HepG2 (cell line): ENCODE results near the gene KDM1B. TPM values are rescaled to one million over a fixed set of nuclear protein-coding genes. Genes with fewer than 3 reads are reported as not detected.
A peak's percentile ranks its signal among the peaks of the same experiment; 100 is the strongest.

Experiments
- BHLHE40 ChIP-seq: IDR thresholded peaks from 2 replicates; pipeline ENCODE4 v1.6.1; 2011; ENCODE audit warnings: low read length, improper control_type of control experiment
- MED8 ChIP-seq: sonication (generic); formaldehyde crosslinking; IDR thresholded peaks from 2 replicates; pipeline ENCODE4 v1.8.1; 2023; ENCODE audit warnings: mild to moderate bottlenecking, missing genetic modification reagents; ENCODE audit not compliant: insufficient replicate concordance
- SP4 ChIP-seq: sonication (generic); formaldehyde crosslinking; IDR thresholded peaks from 2 replicates; pipeline ENCODE4 v1.8.1; 2023; ENCODE audit warnings: mild to moderate bottlenecking, missing genetic modification reagents
- UBTF ChIP-seq: sonication (generic); formaldehyde crosslinking; IDR thresholded peaks from 2 replicates; pipeline ENCODE4 v1.4.0; 2020; ENCODE audit warnings: mild to moderate bottlenecking, missing genetic modification reagents
- YEATS2 ChIP-seq: sonication (generic); formaldehyde crosslinking; IDR thresholded peaks from 2 replicates; pipeline ENCODE4 v1.4.0; 2020; ENCODE audit warnings: missing genetic modification reagents, borderline replicate concordance
- ZFY ChIP-seq: sonication (generic); formaldehyde crosslinking; IDR thresholded peaks from 2 replicates; pipeline ENCODE4 v1.4.0; 2020; ENCODE audit warnings: missing genetic modification reagents
- ZNF687 ChIP-seq: sonication (generic); formaldehyde crosslinking; IDR thresholded peaks from 2 replicates; pipeline ENCODE4 v1.5.1; 2020; ENCODE audit warnings: mild to moderate bottlenecking, missing genetic modification reagents, moderate library complexity
- ZNF709 ChIP-seq: sonication (generic); formaldehyde crosslinking; IDR thresholded peaks from 2 replicates; pipeline ENCODE4 v1.5.0; 2020; ENCODE audit warnings: mild to moderate bottlenecking, missing genetic modification reagents
- ZNF766 ChIP-seq: sonication (generic); formaldehyde crosslinking; IDR thresholded peaks from 2 replicates; pipeline ENCODE4 v1.5.0; 2020; ENCODE audit warnings: missing genetic modification reagents, borderline replicate concordance
- polyA plus RNA-seq, 8 experiments: library from polyadenylated mRNA; depleted of rRNA in 3 of 8; stranded (reverse) in 7 of 8; unstranded in 1 of 8; fragments of >200 nt; fragmentation: Illumina TruSeq in 4 of 8; extraction: Trizol in 4 of 8; gene quantifications; 2 replicates each; pipeline versions ENCODE4 v1.2.1 to v1.2.3, GENCODE V29; 2011 to 2016; ENCODE audit warnings: low read depth in 4 of 8, missing spikeins in 1 of 8, mixed read lengths in 1 of 8; ENCODE audit not compliant: insufficient read depth in 1 of 8
- total RNA-seq, 5 experiments: library from RNA; depleted of rRNA; stranded (reverse); fragments of >200 nt; fragmentation: Illumina TruSeq; extraction: Trizol; gene quantifications; 2 replicates each; pipeline ENCODE4 v1.2.3, GENCODE V29; 2016; ENCODE audit warnings: low read depth in 1 of 5
- TF ChIP-seq, protein P1 (sequence below): sonication (generic); formaldehyde crosslinking; IDR thresholded peaks from 2 replicates; pipeline ENCODE4 v1.4.0; 2020; ENCODE audit warnings: missing genetic modification reagents
- TF ChIP-seq, protein P2 (sequence below): fragments of 450-650 bp; IDR thresholded peaks from 2 replicates; pipeline ENCODE4 v1.6.1; 2016

KDM1B gene
- total and polyA plus RNA-seq, 2 of the 13 experiments (the other 11 are each of a cell fraction or from before 2014, with no cell fraction given), result 9.8 to 13.2 TPM

- peak; percentile 76 for TF ChIP-seq ZNF687 (CRISPR knock-in tag)
- TF ChIP-seq, protein P1, sequence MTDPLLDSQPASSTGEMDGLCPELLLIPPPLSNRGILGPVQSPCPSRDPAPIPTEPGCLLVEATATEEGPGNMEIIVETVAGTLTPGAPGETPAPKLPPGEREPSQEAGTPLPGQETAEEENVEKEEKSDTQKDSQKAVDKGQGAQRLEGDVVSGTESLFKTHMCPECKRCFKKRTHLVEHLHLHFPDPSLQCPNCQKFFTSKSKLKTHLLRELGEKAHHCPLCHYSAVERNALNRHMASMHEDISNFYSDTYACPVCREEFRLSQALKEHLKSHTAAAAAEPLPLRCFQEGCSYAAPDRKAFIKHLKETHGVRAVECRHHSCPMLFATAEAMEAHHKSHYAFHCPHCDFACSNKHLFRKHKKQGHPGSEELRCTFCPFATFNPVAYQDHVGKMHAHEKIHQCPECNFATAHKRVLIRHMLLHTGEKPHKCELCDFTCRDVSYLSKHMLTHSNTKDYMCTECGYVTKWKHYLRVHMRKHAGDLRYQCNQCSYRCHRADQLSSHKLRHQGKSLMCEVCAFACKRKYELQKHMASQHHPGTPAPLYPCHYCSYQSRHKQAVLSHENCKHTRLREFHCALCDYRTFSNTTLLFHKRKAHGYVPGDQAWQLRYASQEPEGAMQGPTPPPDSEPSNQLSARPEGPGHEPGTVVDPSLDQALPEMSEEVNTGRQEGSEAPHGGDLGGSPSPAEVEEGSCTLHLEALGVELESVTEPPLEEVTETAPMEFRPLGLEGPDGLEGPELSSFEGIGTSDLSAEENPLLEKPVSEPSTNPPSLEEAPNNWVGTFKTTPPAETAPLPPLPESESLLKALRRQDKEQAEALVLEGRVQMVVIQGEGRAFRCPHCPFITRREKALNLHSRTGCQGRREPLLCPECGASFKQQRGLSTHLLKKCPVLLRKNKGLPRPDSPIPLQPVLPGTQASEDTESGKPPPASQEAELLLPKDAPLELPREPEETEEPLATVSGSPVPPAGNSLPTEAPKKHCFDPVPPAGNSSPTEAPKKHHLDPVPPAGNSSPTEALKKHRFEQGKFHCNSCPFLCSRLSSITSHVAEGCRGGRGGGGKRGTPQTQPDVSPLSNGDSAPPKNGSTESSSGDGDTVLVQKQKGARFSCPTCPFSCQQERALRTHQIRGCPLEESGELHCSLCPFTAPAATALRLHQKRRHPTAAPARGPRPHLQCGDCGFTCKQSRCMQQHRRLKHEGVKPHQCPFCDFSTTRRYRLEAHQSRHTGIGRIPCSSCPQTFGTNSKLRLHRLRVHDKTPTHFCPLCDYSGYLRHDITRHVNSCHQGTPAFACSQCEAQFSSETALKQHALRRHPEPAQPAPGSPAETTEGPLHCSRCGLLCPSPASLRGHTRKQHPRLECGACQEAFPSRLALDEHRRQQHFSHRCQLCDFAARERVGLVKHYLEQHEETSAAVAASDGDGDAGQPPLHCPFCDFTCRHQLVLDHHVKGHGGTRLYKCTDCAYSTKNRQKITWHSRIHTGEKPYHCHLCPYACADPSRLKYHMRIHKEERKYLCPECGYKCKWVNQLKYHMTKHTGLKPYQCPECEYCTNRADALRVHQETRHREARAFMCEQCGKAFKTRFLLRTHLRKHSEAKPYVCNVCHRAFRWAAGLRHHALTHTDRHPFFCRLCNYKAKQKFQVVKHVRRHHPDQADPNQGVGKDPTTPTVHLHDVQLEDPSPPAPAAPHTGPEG (CRISPR knock-in tag), result 0 out of 2 replicates have a peak, but pooled peaks have one; percentile 28
- 0 out of 2 replicates have a peak, but pooled peaks have one; percentile 30 for TF ChIP-seq SP4 (CRISPR knock-in tag)
- peak; percentile 49; the same call in 1 of the 2 replicates for TF ChIP-seq ZFY (CRISPR knock-in tag)
- TF ChIP-seq UBTF (CRISPR knock-in tag), result 0 out of 2 replicates have a peak, but pooled peaks have one; percentile 31
- TF ChIP-seq ZNF766 (CRISPR knock-in tag), result no peak
- peak; percentile 66; the same call in 1 of the 2 replicates for TF ChIP-seq BHLHE40
- TF ChIP-seq, protein P2, sequence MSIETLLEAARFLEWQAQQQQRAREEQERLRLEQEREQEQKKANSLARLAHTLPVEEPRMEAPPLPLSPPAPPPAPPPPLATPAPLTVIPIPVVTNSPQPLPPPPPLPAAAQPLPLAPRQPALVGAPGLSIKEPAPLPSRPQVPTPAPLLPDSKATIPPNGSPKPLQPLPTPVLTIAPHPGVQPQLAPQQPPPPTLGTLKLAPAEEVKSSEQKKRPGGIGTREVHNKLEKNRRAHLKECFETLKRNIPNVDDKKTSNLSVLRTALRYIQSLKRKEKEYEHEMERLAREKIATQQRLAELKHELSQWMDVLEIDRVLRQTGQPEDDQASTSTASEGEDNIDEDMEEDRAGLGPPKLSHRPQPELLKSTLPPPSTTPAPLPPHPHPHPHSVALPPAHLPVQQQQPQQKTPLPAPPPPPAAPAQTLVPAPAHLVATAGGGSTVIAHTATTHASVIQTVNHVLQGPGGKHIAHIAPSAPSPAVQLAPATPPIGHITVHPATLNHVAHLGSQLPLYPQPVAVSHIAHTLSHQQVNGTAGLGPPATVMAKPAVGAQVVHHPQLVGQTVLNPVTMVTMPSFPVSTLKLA, result peak; percentile 83
- TF ChIP-seq MED8 (CRISPR knock-in tag), result no peak
- TF ChIP-seq YEATS2 (CRISPR knock-in tag), result no peak
- 0 out of 2 replicates have a peak, but pooled peaks have one; percentile 26 for TF ChIP-seq ZNF709 (CRISPR knock-in tag)
Measured at GRCh38 chr6:18265787-18266522, 110.7 kb downstream of the KDM1B start (continued).
